ENCODE results near the gene GPS1. TPM values are rescaled to one million over a fixed set of nuclear protein-coding genes. Genes with fewer than 3 reads are reported as not detected.

GPS1 gene
- total and polyA plus RNA-seq, 2 donors from 2014 or later, result 99.3 to 149 TPM

- Histone ChIP-seq H3K27me3 (ENCODE audit: control insufficient read depth, insufficient read depth, low read length) (no peaks in the 10 kb centered on the region), H3K9me3 (ENCODE audit: control insufficient read depth in 2 of 3, insufficient read depth in 1 of 3, low read length in 3 of 3) (no peaks in the 10 kb centered on the region), H3K4me1 (ENCODE audit: control insufficient read depth in 2 of 3, insufficient read depth in 2 of 3, low read depth in 1 of 3, low read length in 3 of 3) (peaks cover 0 to 24% (median 6%) of the 10 kb centered on the region in 3 donors), H3K9ac (ENCODE audit: low read length in 3 of 3) (peak overlapping the region in 2 of 3 donors; percentile 18 to 71), H3K4me3 (ENCODE audit: low read length in 3 of 3) (peak overlapping the region; percentile 43 to 70 (median 54)), H3K27ac (ENCODE audit: low read depth in 2 of 2, low read length in 2 of 2) (no peak overlapping the region), H3K36me3 (ENCODE audit: control insufficient read depth in 2 of 3, insufficient read depth in 3 of 3, low read length in 3 of 3) (no peaks in the 10 kb centered on the region)
- DNase-seq (no peak), FAIRE-seq (no peak)
- no peak for TF ChIP-seq CTCF (IDR thresholded peaks at IDR 0.05; ENCODE audit: borderline replicate concordance, extremely low read depth, insufficient read depth)
- intact Hi-C loops (cut with DNase I), result no loop called here
Observed at GRCh38 chr17:82021900-82022309, 29.8 kb upstream of the GPS1 start.

GRCh38 chr17:82022310-82022980 is 29.3 kb upstream of the GPS1 start, which contains the start of gene CENPX:
TSS of gene CENPX (minus strand) at chr17:82022878. CDS start at chr17:82022861, 17 bp downstream.
- intact Hi-C loops (cut with DNase I), result no loop called here
- Histone ChIP-seq H3K27me3 (ENCODE audit: control insufficient read depth, insufficient read depth, low read length) (no peaks in the 10 kb centered on the region), H3K9ac (ENCODE audit: low read length in 3 of 3) (peak within 1 kb of the TSS; percentile 22 to 73 (median 71)), H3K4me1 (ENCODE audit: control insufficient read depth in 2 of 3, insufficient read depth in 2 of 3, low read depth in 1 of 3, low read length in 3 of 3) (peaks cover 0 to 24% (median 6%) of the 10 kb centered on the region in 3 donors), H3K36me3 (ENCODE audit: control insufficient read depth in 2 of 3, insufficient read depth in 3 of 3, low read length in 3 of 3) (no peaks in the 10 kb centered on the region), H3K4me3 (ENCODE audit: low read length in 3 of 3) (peak within 1 kb of the TSS; percentile 52 to 70 (median 54)), H3K27ac (ENCODE audit: low read depth in 2 of 2, low read length in 2 of 2) (no peak within 1 kb of the TSS), H3K9me3 (ENCODE audit: control insufficient read depth in 2 of 3, insufficient read depth in 1 of 3, low read length in 3 of 3) (no peaks in the 10 kb centered on the region)
- DNase-seq (no peak), FAIRE-seq (no peak)
- no peak for TF ChIP-seq CTCF (IDR thresholded peaks at IDR 0.05; ENCODE audit: borderline replicate concordance, extremely low read depth, insufficient read depth)

- Histone ChIP-seq H3K4me1 (ENCODE audit: control insufficient read depth in 2 of 3, insufficient read depth in 2 of 3, low read depth in 1 of 3, low read length in 3 of 3) (peaks cover 0 to 24% (median 6%) of the 10 kb centered on the region in 3 donors), H3K36me3 (ENCODE audit: control insufficient read depth in 2 of 3, insufficient read depth in 3 of 3, low read length in 3 of 3) (no peaks in the 10 kb centered on the region), H3K9me3 (ENCODE audit: control insufficient read depth in 2 of 3, insufficient read depth in 1 of 3, low read length in 3 of 3) (no peaks in the 10 kb centered on the region), H3K27ac (ENCODE audit: low read depth in 2 of 2, low read length in 2 of 2) (no peak within 1 kb of the TSS), H3K4me3 (ENCODE audit: low read length in 3 of 3) (peak within 1 kb of the TSS; percentile 52 to 70 (median 54)), H3K27me3 (ENCODE audit: control insufficient read depth, insufficient read depth, low read length) (no peaks in the 10 kb centered on the region), H3K9ac (ENCODE audit: low read length in 3 of 3) (peak within 1 kb of the TSS; percentile 22 to 73 (median 71))
- intact Hi-C loops (cut with DNase I), result no loop called here
- no peak for TF ChIP-seq CTCF (IDR thresholded peaks at IDR 0.05; ENCODE audit: borderline replicate concordance, extremely low read depth, insufficient read depth)
- FAIRE-seq (peak; percentile 98), DNase-seq (peak; percentile 100)
Observed at GRCh38 chr17:82022981-82023446, 28.7 kb upstream of the GPS1 start, which contains the start of gene LRRC45. TSS of gene LRRC45 (plus strand) at chr17:82023305. CDS start at chr17:82023644, 339 bp downstream.

Measured in kidney (tissue), 14 donors.